PC-3 (cell line): ENCODE measurements around the gene SNAP23. TPM values are rescaled to one million over a fixed set of nuclear protein-coding genes. Genes with fewer than 3 reads are reported as not detected.
A peak's percentile ranks its signal among the peaks of the same experiment; 100 is the strongest.

Experiments
- ATAC-seq: fragments of 200-7000 bp; cut with Tn5 transposase; 2 replicates; pipeline ENCODE4 v1.9.1; 2020; ENCODE audit warnings: mild to moderate bottlenecking, moderate library complexity
- BruUV-seq: library from RNA; stranded (reverse); fragments of 400-500 nt; replicated peaks from 2 replicates; lab custom pipeline; 2021; lab: Mats Ljungman, UMichigan
- CTCF ChIA-PET: fragments of 300-600 bp; sonication (Branson Sonifier 250); formaldehyde crosslinking; loops from one replicate; lab custom pipeline; 2022; ENCODE audit warnings: antibody characterized with exemption; lab: Charles Lee
- POLR2A ChIA-PET: fragments of 300-600 bp; sonication (Branson Sonifier 250); formaldehyde crosslinking; loops from one replicate; lab custom pipeline; 2022; ENCODE audit warnings: antibody characterized with exemption; ENCODE audit not compliant: unreplicated experiment; lab: Charles Lee
- DNase-seq: peaks from one replicate; pipeline ENCODE4 v3.0.0-alpha.2; 2015
- H2AFZ ChIP-seq: fragments of 300-600 bp; sonication (generic); 2 replicates; pipeline ENCODE4 v1.6.0; 2016; ENCODE audit warnings: antibody characterized with exemption, low read length
- H3F3A ChIP-seq: fragments of 300-600 bp; sonication (generic); one replicate; pipeline ENCODE4 v1.6.0; 2017; ENCODE audit warnings: antibody characterized with exemption, low read length, control low read depth, mild to moderate bottlenecking; ENCODE audit not compliant: unreplicated experiment
- H3K27ac ChIP-seq: fragments of 300-600 bp; sonication (generic); 2 replicates; pipeline ENCODE4 v1.5.1; 2016; ENCODE audit warnings: mild to moderate bottlenecking, low read length
- H3K27me3 ChIP-seq: fragments of 300-600 bp; sonication (generic); 2 replicates; pipeline ENCODE4 v1.6.1; 2016; ENCODE audit warnings: low read length, mixed read lengths
- H3K36me3 ChIP-seq: fragments of 300-600 bp; sonication (generic); 2 replicates; pipeline ENCODE4 v1.6.1; 2016; ENCODE audit warnings: low read depth, mixed run types, low read length, mixed read lengths
- H3K4me1 ChIP-seq: fragments of 300-600 bp; sonication (generic); 2 replicates; pipeline ENCODE4 v1.5.1; 2016; ENCODE audit warnings: low read length; ENCODE audit not compliant: insufficient read depth
- H3K4me2 ChIP-seq: fragments of 300-600 bp; sonication (generic); 2 replicates; pipeline ENCODE4 v1.6.0; 2016; ENCODE audit warnings: low read length
- H3K4me3 ChIP-seq: fragments of 300-600 bp; sonication (generic); 2 replicates; pipeline ENCODE4 v1.5.1; 2016; ENCODE audit warnings: mild to moderate bottlenecking, low read length, mixed read lengths
- H3K79me2 ChIP-seq: fragments of 300-600 bp; sonication (generic); 2 replicates; pipeline ENCODE4 v1.6.1; 2017; ENCODE audit warnings: low read length, mixed read lengths
- H3K9ac ChIP-seq: fragments of 300-600 bp; sonication (generic); 2 replicates; pipeline ENCODE4 v1.6.0; 2016; ENCODE audit warnings: mild to moderate bottlenecking, low read length
- H3K9me2 ChIP-seq: fragments of 300-600 bp; sonication (generic); replicated peaks from 2 replicates; pipeline ENCODE4 v1.6.1; 2016; ENCODE audit warnings: mixed run types, low read length, mixed read lengths
- H3K9me3 ChIP-seq: fragments of 300-600 bp; sonication (generic); 2 replicates; pipeline ENCODE4 v1.6.1; 2016; ENCODE audit warnings: low read length, mixed read lengths
- H4K20me1 ChIP-seq: fragments of 300-600 bp; sonication (generic); 2 replicates; pipeline ENCODE4 v1.6.1; 2016; ENCODE audit warnings: low read length, mixed read lengths
- CTCF ChIP-seq: fragments of 300-600 bp; sonication (generic); conservative IDR thresholded peaks from 2 replicates; pipeline ENCODE4 v1.5.1; 2017; ENCODE audit warnings: antibody characterized with exemption, low read depth, mild to moderate bottlenecking, low read length
- EZH2 ChIP-seq: fragments of 300-600 bp; sonication (generic); IDR thresholded peaks from one replicate; pipeline ENCODE4 v1.6.1; 2017; ENCODE audit warnings: antibody characterized with exemption, mild to moderate bottlenecking, low read length; ENCODE audit not compliant: unreplicated experiment
- EZH2phosphoT487 ChIP-seq: fragments of 300-600 bp; sonication (generic); IDR thresholded peaks from 2 replicates; pipeline ENCODE4 v1.6.1; 2018; ENCODE audit warnings: mild to moderate bottlenecking, antibody characterized with exemption, low read length, borderline replicate concordance
- intact Hi-C: fragments of 100-400 bp; cut with micrococcal nuclease; formaldehyde crosslinking; loops from 2 replicates; pipeline ENCODE4 v1.9.0; 2023
- total RNA-seq: library from RNA; depleted of rRNA; stranded (reverse); fragments of >200 nt; gene quantifications from 2 replicates; pipeline ENCODE4 v1.2.3, GENCODE V29; 2014

SNAP23 gene
- total RNA-seq, 1 experiment from 2014 or later, result 40.2 TPM

- H3K9ac ChIP-seq, result no peak overlapping the region
- H4K20me1 ChIP-seq, result no peaks in the 10 kb centered on the region
- intact Hi-C loops, result no loop called here
- TF ChIP-seq EZH2phosphoT487, result no peak
- TF ChIP-seq EZH2, result no peak
- TF ChIP-seq CTCF, result no peak
- H3K9me3 ChIP-seq, result no peaks in the 10 kb centered on the region
- H3K9me2 ChIP-seq, result no peaks in the 10 kb centered on the region
- no peaks in the 10 kb centered on the region for H3K4me1 ChIP-seq
- no peak for ATAC-seq
- H3K4me2 ChIP-seq, result no peak overlapping the region
- no peaks in the 10 kb centered on the region for H3K79me2 ChIP-seq
- no peak overlapping the region for H2AFZ ChIP-seq
- POLR2A ChIA-PET, result no interaction called here
- no peaks in the 10 kb centered on the region for H3F3A ChIP-seq
- no peak overlapping the region for H3K27ac ChIP-seq
- DNase-seq, result no peak
- CTCF ChIA-PET, result no interaction called here
- no TSS peak for BruUV-seq
- no peak overlapping the region for H3K4me3 ChIP-seq
- H3K36me3 ChIP-seq, result peaks cover 5% of the 10 kb centered on the region; the same call in 1 of the 2 replicates
- H3K27me3 ChIP-seq, result no peaks in the 10 kb centered on the region
Measured at GRCh38 chr15:42465520-42466259, 29.7 kb upstream of the SNAP23 start.

- ChIA-PET POLR2A (interaction anchor here (0.6 kb wide), 1 partner anchor 38 kb away, joined by 7 read pairs; no protein-coding TSS in a partner anchor), CTCF (interaction anchor here (0.6 kb wide), 1 partner anchor 364 kb away, joined by 3 read pairs; no protein-coding TSS in a partner anchor)
- BruUV-seq, result TSS peak; percentile 18
- no peak overlapping the region for H3K4me3 ChIP-seq
- no peak overlapping the region for H3K27ac ChIP-seq
- no peak for TF ChIP-seq EZH2phosphoT487
- H3K9me2 ChIP-seq, result no peaks in the 10 kb centered on the region
- no peaks in the 10 kb centered on the region for H3K4me1 ChIP-seq
- H3K27me3 ChIP-seq, result no peaks in the 10 kb centered on the region
- no peaks in the 10 kb centered on the region for H3F3A ChIP-seq
- no peak overlapping the region for H3K4me2 ChIP-seq
- DNase-seq (no peak), ATAC-seq (no peak)
- intact Hi-C loops, result loop anchor here (2.0 to 10.0 kb wide), 3 partner anchors 181 to 404 kb away; partner anchors contain the start of gene VPS39
- no peaks in the 10 kb centered on the region; the same call in 1 of the 2 replicates for H3K36me3 ChIP-seq
- H3K9me3 ChIP-seq, result no peaks in the 10 kb centered on the region
- H4K20me1 ChIP-seq, result no peaks in the 10 kb centered on the region
- H3K9ac ChIP-seq, result no peak overlapping the region
- peaks cover 18% of the 10 kb centered on the region; the same call in 1 of the 2 replicates for H3K79me2 ChIP-seq
- no peak overlapping the region for H2AFZ ChIP-seq
Measured at GRCh38 chr15:42471002-42471401, 24.4 kb upstream of the SNAP23 start.

- intact Hi-C loops, result loop anchor here (5.0 to 10.0 kb wide), 2 partner anchors 177 to 270 kb away; partner anchors contain the start of gene VPS39
- no peak overlapping the region for H3K9ac ChIP-seq
- no peaks in the 10 kb centered on the region; the same call in 1 of the 2 replicates for H3K36me3 ChIP-seq
- H3K9me2 ChIP-seq, result no peaks in the 10 kb centered on the region
- ChIA-PET CTCF (no interaction called here), POLR2A (interaction anchor here (0.5 to 0.6 kb wide), 2 partner anchors 13 to 142 kb away, joined by 3 to 5 read pairs; no protein-coding TSS in a partner anchor)
- H3K9me3 ChIP-seq, result no peaks in the 10 kb centered on the region
- H4K20me1 ChIP-seq, result no peaks in the 10 kb centered on the region
- no peak overlapping the region for H3K4me2 ChIP-seq
- DNase-seq (no peak), ATAC-seq (no peak)
- H3F3A ChIP-seq, result no peaks in the 10 kb centered on the region
- H2AFZ ChIP-seq, result no peak overlapping the region
- peaks cover 18% of the 10 kb centered on the region; the same call in 1 of the 2 replicates for H3K79me2 ChIP-seq
- BruUV-seq, result no TSS peak
- H3K4me3 ChIP-seq, result no peak overlapping the region
- H3K27ac ChIP-seq, result no peak overlapping the region
- H3K27me3 ChIP-seq, result no peaks in the 10 kb centered on the region
- no peaks in the 10 kb centered on the region for H3K4me1 ChIP-seq
- TF ChIP-seq EZH2 (no peak), EZH2phosphoT487 (no peak), CTCF (no peak)
Measured at GRCh38 chr15:42474827-42475226, 20.6 kb upstream of the SNAP23 start.
